OCI-LY1 (cell line): ENCODE measurements around the gene ACTR3C.

ENCODE experiments used
- EZH2 ChIP-seq: fragments of 200-600 bp; sonication (generic), shearing (Covaris generic); IDR thresholded peaks from 2 replicates; pipeline ENCODE4 v1.8.0; 2017; ENCODE audit warnings: borderline replicate concordance, mixed run types, mild to moderate bottlenecking, antibody characterized with exemption, low read length, moderate library complexity, mixed read lengths
- TF ChIP-seq, protein P1 (sequence below): fragments of 200-600 bp; sonication (generic), shearing (Covaris generic); IDR thresholded peaks from 2 replicates; pipeline ENCODE4 v1.5.1; 2017; ENCODE audit warnings: mild to moderate bottlenecking, antibody characterized with exemption, low read length, moderate library complexity, mixed read lengths

DNA sequence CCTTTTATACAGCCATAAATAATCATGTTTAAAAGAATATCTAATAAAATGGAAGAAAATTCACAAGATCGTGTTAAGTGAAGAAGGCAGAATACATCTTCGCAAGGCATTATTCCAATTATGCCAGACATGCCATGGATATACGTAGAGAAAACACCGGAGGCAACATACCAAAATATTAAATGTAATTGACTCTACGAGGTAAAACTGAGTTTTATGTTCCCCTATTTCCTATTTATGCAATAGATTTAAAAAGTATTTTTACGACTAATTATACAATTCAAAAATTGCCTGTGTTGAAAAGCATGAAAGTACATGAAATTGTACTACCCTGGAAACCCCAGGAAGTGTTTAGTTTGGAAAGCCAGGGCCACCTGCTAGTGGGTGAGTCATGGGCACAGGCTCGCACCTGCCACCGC, 44.3 kb upstream of the ACTR3C start:
- TF ChIP-seq, protein P1, sequence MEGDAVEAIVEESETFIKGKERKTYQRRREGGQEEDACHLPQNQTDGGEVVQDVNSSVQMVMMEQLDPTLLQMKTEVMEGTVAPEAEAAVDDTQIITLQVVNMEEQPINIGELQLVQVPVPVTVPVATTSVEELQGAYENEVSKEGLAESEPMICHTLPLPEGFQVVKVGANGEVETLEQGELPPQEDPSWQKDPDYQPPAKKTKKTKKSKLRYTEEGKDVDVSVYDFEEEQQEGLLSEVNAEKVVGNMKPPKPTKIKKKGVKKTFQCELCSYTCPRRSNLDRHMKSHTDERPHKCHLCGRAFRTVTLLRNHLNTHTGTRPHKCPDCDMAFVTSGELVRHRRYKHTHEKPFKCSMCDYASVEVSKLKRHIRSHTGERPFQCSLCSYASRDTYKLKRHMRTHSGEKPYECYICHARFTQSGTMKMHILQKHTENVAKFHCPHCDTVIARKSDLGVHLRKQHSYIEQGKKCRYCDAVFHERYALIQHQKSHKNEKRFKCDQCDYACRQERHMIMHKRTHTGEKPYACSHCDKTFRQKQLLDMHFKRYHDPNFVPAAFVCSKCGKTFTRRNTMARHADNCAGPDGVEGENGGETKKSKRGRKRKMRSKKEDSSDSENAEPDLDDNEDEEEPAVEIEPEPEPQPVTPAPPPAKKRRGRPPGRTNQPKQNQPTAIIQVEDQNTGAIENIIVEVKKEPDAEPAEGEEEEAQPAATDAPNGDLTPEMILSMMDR = no peak
- TF ChIP-seq EZH2 = no peak
